ENCODE data around the gene RFX1.

GRCh38 chr19:13959962-13960862, 45.9 kb downstream of the RFX1 start:
- no peak for TF ChIP-seq YY1 (IDR thresholded peaks at IDR 0.05; ENCODE audit: insufficient read depth, insufficient read length)
- TF ChIP-seq ZNF274 (IDR thresholded peaks at IDR 0.05; ENCODE audit: low read depth, low read length): no peak
